BJ (cell line): ENCODE results near the gene MADCAM1. TPM values are rescaled to one million over a fixed set of nuclear protein-coding genes. Genes with fewer than 3 reads are reported as not detected.

Experiments used
- CTCF ChIA-PET: fragments of 350-600 bp; formaldehyde crosslinking; extraction: SDS; loops from one replicate; lab custom pipeline; 2021; ENCODE audit warnings: antibody characterized with exemption, inconsistent platforms; lab: Yijun Ruan, JAX
- POLR2A ChIA-PET: fragments of 300-600 bp; sonication (Branson Sonifier 250); formaldehyde crosslinking; extraction: SDS; loops from one replicate; lab custom pipeline; 2021; ENCODE audit warnings: antibody characterized with exemption; lab: Charles Lee
- DNase-seq: peaks from one replicate; pipeline ENCODE4 v3.0.0-alpha.2; 2011; ENCODE audit warnings: low read depth
- H3K27me3 ChIP-seq: 2 replicates; pipeline ENCODE4 v1.6.0; 2011; ENCODE audit warnings: low read length; ENCODE audit not compliant: control insufficient read depth, insufficient read depth
- H3K36me3 ChIP-seq: 2 replicates; pipeline ENCODE4 v1.5.1; 2011; ENCODE audit warnings: low read length; ENCODE audit not compliant: control insufficient read depth, insufficient read depth
- H3K4me3 ChIP-seq: 2 replicates; pipeline ENCODE4 v1.5.1; 2011; ENCODE audit warnings: low read depth, mild to moderate bottlenecking, control low read depth, low read length
- CTCF ChIP-seq: IDR thresholded peaks from 2 replicates; pipeline ENCODE4 v1.5.1; 2011; ENCODE audit warnings: low read depth, mild to moderate bottlenecking, control low read depth, inconsistent platforms, low read length, moderate library complexity; ENCODE audit not compliant: insufficient read depth
- polyA plus RNA-seq: library from polyadenylated mRNA; depleted of rRNA; stranded (reverse); fragments of >200 nt; gene quantifications from 2 replicates; pipeline ENCODE4 v1.2.3, GENCODE V29; 2011; rRNA removed
- small RNA-seq: library from RNA; depleted of rRNA; stranded (forward); fragments of <200 nt; gene quantifications from one replicate; pipeline ENCODE3, GENCODE V24; 2012; ENCODE audit warnings: low replicate concordance, low read depth; ENCODE audit not compliant: insufficient read length

MADCAM1 gene
- polyA plus RNA-seq, 1 experiment, result 0.10 TPM

- Histone ChIP-seq H3K4me3 (no peak overlapping the region), H3K36me3 (peaks cover 5% of the 10 kb centered on the region), H3K27me3 (no peaks in the 10 kb centered on the region)
- POLR2A ChIA-PET, result no interaction called here
- TF ChIP-seq CTCF, result no peak
- CTCF ChIA-PET, result interaction anchor here (1.0 to 2.8 kb wide), 2 partner anchors 14 to 299 kb away, joined by 3 to 7 read pairs; no protein-coding TSS in a partner anchor
- DNase-seq, result no peak
Observed at GRCh38 chr19:547117-547516, 50.8 kb downstream of the MADCAM1 start.

GRCh38 chr19:547836-548720 is 51.8 kb downstream of the MADCAM1 start:
- H3K36me3 ChIP-seq, result no peaks in the 10 kb centered on the region
- no peak for TF ChIP-seq CTCF
- POLR2A ChIA-PET, result no interaction called here
- no peaks in the 10 kb centered on the region for H3K27me3 ChIP-seq
- DNase-seq, result no peak
- H3K4me3 ChIP-seq, result no peak overlapping the region
- CTCF ChIA-PET, result interaction anchor here (1.0 kb wide), 1 partner anchor 298 kb away, joined by 3 read pairs; no protein-coding TSS in a partner anchor

- no peak for TF ChIP-seq CTCF
- Histone ChIP-seq H3K27me3 (no peaks in the 10 kb centered on the region), H3K4me3 (no peak overlapping the region), H3K36me3 (no peaks in the 10 kb centered on the region)
- POLR2A ChIA-PET, result no interaction called here
- CTCF ChIA-PET, result interaction anchor here (0.9 to 1.2 kb wide), 2 partner anchors 16 to 42 kb away, joined by 3 read pairs; partner anchors contain the start of gene TPGS1
- no peak for DNase-seq
Observed at GRCh38 chr19:548886-549830, 52.9 kb downstream of the MADCAM1 start.

GRCh38 chr19:554817-555216 is 58.5 kb downstream of the MADCAM1 start:
- Histone ChIP-seq H3K36me3 (no peaks in the 10 kb centered on the region), H3K4me3 (no peak overlapping the region), H3K27me3 (no peaks in the 10 kb centered on the region)
- ChIA-PET CTCF (interaction anchor here (0.6 to 2.0 kb wide), 3 partner anchors 12 to 22 kb away, joined by 3 to 7 read pairs (median 3); no protein-coding TSS in a partner anchor), POLR2A (no interaction called here)
- DNase-seq, result no peak
- no peak for TF ChIP-seq CTCF

Small RNAs within 50 kb of the gene (small RNA-seq; reads per million reads assigned to genes)
- not detected for gene RNA5SP462

Other genes starting within 250 kb of the MADCAM1 start
- gene PLPP2, start 205.1 kb upstream of the MADCAM1 start, polyA plus RNA-seq, result 3.8 and 6.7 TPM in 2 replicates
- 14.8 and 16.2 TPM in 2 replicates for gene MIER2, start 151.7 kb upstream of the MADCAM1 start, polyA plus RNA-seq
- 0.04 and 0.07 TPM in 2 replicates for gene C2CD4C, start 87.3 kb upstream of the MADCAM1 start, polyA plus RNA-seq
- 1.3 and 3.4 TPM in 2 replicates for gene SHC2, start 35.5 kb upstream of the MADCAM1 start, polyA plus RNA-seq
- 4.5 and 6.8 TPM in 2 replicates for gene TPGS1, start 11.0 kb downstream of the MADCAM1 start, polyA plus RNA-seq
- gene CDC34, start 35.3 kb downstream of the MADCAM1 start, polyA plus RNA-seq, result 49.1 and 75.2 TPM in 2 replicates
- not detected in 2 replicates for gene GZMM, start 47.6 kb downstream of the MADCAM1 start, polyA plus RNA-seq
- gene BSG, start 76.1 kb downstream of the MADCAM1 start, polyA plus RNA-seq, result 579 and 1,176 TPM in 2 replicates
- gene HCN2, start 93.4 kb downstream of the MADCAM1 start, polyA plus RNA-seq, result 0.83 and 1.5 TPM in 2 replicates
- 21.9 and 38.6 TPM in 2 replicates for gene POLRMT, start 137.1 kb downstream of the MADCAM1 start, polyA plus RNA-seq
- gene FGF22, start 143.4 kb downstream of the MADCAM1 start, polyA plus RNA-seq, result 0.05 TPM in 1 of 2 replicates, not detected in the other
- 2.7 and 2.9 TPM in 2 replicates for gene RNF126, start 166.7 kb downstream of the MADCAM1 start, polyA plus RNA-seq
- gene FSTL3, start 179.9 kb downstream of the MADCAM1 start, polyA plus RNA-seq, result 62.5 and 83.2 TPM in 2 replicates
- gene PRSS57, start 199.0 kb downstream of the MADCAM1 start, polyA plus RNA-seq, result not detected in 2 replicates
- 1.1 and 1.2 TPM in 2 replicates for gene PALM, start 212.4 kb downstream of the MADCAM1 start, polyA plus RNA-seq